ENCODE results near the gene PLEKHM1.
"Not testable (repeated sequence)": the region's sequence is repeated elsewhere in the genome, so short reads cannot be mapped to it uniquely, and the experiment has no call there.

DNA sequence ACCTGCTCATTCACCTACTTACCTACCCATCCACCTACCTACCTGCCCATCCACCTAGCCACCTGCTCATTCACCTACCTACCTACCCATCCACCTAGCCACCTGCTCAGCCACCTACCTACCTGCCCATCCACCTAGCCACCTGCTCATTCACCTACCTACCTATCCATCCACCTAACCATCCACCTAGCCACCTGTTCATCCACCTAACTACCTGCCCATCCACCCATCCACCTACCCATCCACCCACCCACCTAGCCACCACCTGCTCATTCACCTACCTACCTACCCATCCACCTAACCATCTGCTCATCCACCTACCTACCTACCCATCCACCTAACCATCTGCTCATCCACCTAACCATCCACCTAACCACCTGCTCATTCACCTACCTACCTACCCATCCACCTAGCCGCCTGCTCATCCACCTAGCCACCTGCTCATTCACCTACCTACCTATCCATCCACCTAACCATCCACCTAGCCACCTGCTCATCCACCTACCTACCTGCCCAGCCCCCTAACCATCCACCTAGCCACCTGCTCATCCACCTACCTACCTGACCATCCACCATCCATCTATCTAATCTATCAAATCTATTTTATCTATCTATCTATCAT, 40.7 kb downstream of the PLEKHM1 start:
- TF ChIP-seq, protein P1, sequence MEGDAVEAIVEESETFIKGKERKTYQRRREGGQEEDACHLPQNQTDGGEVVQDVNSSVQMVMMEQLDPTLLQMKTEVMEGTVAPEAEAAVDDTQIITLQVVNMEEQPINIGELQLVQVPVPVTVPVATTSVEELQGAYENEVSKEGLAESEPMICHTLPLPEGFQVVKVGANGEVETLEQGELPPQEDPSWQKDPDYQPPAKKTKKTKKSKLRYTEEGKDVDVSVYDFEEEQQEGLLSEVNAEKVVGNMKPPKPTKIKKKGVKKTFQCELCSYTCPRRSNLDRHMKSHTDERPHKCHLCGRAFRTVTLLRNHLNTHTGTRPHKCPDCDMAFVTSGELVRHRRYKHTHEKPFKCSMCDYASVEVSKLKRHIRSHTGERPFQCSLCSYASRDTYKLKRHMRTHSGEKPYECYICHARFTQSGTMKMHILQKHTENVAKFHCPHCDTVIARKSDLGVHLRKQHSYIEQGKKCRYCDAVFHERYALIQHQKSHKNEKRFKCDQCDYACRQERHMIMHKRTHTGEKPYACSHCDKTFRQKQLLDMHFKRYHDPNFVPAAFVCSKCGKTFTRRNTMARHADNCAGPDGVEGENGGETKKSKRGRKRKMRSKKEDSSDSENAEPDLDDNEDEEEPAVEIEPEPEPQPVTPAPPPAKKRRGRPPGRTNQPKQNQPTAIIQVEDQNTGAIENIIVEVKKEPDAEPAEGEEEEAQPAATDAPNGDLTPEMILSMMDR (IDR thresholded peaks at IDR 0.05), result not testable (repeated sequence)
- not testable (repeated sequence) for TF ChIP-seq POLR2AphosphoS5 (IDR thresholded peaks at IDR 0.05; ENCODE audit: low read depth, low read length); SIN3A (IDR thresholded peaks at IDR 0.05; ENCODE audit: borderline replicate concordance, insufficient read depth, low read depth, low read length); TCF7L2 (IDR thresholded peaks at IDR 0.05; ENCODE audit: low read depth, low read length)
- TF ChIP-seq, protein P2, sequence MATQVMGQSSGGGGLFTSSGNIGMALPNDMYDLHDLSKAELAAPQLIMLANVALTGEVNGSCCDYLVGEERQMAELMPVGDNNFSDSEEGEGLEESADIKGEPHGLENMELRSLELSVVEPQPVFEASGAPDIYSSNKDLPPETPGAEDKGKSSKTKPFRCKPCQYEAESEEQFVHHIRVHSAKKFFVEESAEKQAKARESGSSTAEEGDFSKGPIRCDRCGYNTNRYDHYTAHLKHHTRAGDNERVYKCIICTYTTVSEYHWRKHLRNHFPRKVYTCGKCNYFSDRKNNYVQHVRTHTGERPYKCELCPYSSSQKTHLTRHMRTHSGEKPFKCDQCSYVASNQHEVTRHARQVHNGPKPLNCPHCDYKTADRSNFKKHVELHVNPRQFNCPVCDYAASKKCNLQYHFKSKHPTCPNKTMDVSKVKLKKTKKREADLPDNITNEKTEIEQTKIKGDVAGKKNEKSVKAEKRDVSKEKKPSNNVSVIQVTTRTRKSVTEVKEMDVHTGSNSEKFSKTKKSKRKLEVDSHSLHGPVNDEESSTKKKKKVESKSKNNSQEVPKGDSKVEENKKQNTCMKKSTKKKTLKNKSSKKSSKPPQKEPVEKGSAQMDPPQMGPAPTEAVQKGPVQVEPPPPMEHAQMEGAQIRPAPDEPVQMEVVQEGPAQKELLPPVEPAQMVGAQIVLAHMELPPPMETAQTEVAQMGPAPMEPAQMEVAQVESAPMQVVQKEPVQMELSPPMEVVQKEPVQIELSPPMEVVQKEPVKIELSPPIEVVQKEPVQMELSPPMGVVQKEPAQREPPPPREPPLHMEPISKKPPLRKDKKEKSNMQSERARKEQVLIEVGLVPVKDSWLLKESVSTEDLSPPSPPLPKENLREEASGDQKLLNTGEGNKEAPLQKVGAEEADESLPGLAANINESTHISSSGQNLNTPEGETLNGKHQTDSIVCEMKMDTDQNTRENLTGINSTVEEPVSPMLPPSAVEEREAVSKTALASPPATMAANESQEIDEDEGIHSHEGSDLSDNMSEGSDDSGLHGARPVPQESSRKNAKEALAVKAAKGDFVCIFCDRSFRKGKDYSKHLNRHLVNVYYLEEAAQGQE (IDR thresholded peaks at IDR 0.05; ENCODE audit: insufficient read depth in 1 of 2, low read depth in 2 of 2, low read length in 1 of 2), result not testable (repeated sequence)

All from Panc1 (cell line).